ENCODE measurements around the gene REV3L.

REV3L gene

GRCh38 chr6:111277819-111278218 is 205.2 kb downstream of the REV3L start:
- H3K4me3 ChIP-seq (ENCODE audit: low read depth, low read length): no peak overlapping the region
- DNase-seq (ENCODE audit: low read depth): no peak
- TF ChIP-seq POLR2A (IDR thresholded peaks at IDR 0.05; ENCODE audit: extremely low read depth, insufficient read length) (no peak), CTCF (IDR thresholded peaks at IDR 0.05; ENCODE audit: low read depth, low read length) (no peak), MAX (IDR thresholded peaks at IDR 0.05; ENCODE audit: low read depth, low read length) (no peak), MYC (IDR thresholded peaks at IDR 0.05; ENCODE audit: low read depth, low read length) (no peak)

GRCh38 chr6:111276736-111277135 is 206.3 kb downstream of the REV3L start:
- no peak for DNase-seq (ENCODE audit: low read depth)
- no peak overlapping the region for H3K4me3 ChIP-seq (ENCODE audit: low read depth, low read length)
- no peak for TF ChIP-seq POLR2A (IDR thresholded peaks at IDR 0.05; ENCODE audit: extremely low read depth, insufficient read length)

- TF ChIP-seq CTCF (IDR thresholded peaks at IDR 0.05; ENCODE audit: low read depth, low read length) (no peak), MAX (IDR thresholded peaks at IDR 0.05; ENCODE audit: low read depth, low read length) (no peak), MYC (IDR thresholded peaks at IDR 0.05; ENCODE audit: low read depth, low read length) (no peak), POLR2A (IDR thresholded peaks at IDR 0.05; ENCODE audit: extremely low read depth, insufficient read length) (no peak)
- no peak overlapping the region for H3K4me3 ChIP-seq (ENCODE audit: low read depth, low read length)
- DNase-seq (ENCODE audit: low read depth): no peak
These were observed 206.7 kb downstream of the REV3L start for GRCh38 chr6:111276335-111276734.

- no peak overlapping the region for H3K4me3 ChIP-seq (ENCODE audit: low read depth, low read length)
- TF ChIP-seq MYC (IDR thresholded peaks at IDR 0.05; ENCODE audit: low read depth, low read length): no peak
- TF ChIP-seq POLR2A (IDR thresholded peaks at IDR 0.05; ENCODE audit: extremely low read depth, insufficient read length): no peak
- no peak for TF ChIP-seq MAX (IDR thresholded peaks at IDR 0.05; ENCODE audit: low read depth, low read length)
- TF ChIP-seq CTCF (IDR thresholded peaks at IDR 0.05; ENCODE audit: low read depth, low read length): no peak
- no peak for DNase-seq (ENCODE audit: low read depth)
These were observed 208.3 kb downstream of the REV3L start for GRCh38 chr6:111274593-111275217.

GRCh38 chr6:111270121-111270520 is 212.9 kb downstream of the REV3L start:
- TF ChIP-seq CTCF (IDR thresholded peaks at IDR 0.05; ENCODE audit: low read depth, low read length) (no peak), MYC (IDR thresholded peaks at IDR 0.05; ENCODE audit: low read depth, low read length) (no peak), POLR2A (IDR thresholded peaks at IDR 0.05; ENCODE audit: extremely low read depth, insufficient read length) (no peak), MAX (IDR thresholded peaks at IDR 0.05; ENCODE audit: low read depth, low read length) (no peak)
- no peak for DNase-seq (ENCODE audit: low read depth)
- H3K4me3 ChIP-seq (ENCODE audit: low read depth, low read length): no peak overlapping the region

GRCh38 chr6:111269401-111269970 is 213.5 kb downstream of the REV3L start:
- no peak for TF ChIP-seq MAX (IDR thresholded peaks at IDR 0.05; ENCODE audit: low read depth, low read length)
- no peak for TF ChIP-seq POLR2A (IDR thresholded peaks at IDR 0.05; ENCODE audit: extremely low read depth, insufficient read length)
- no peak for TF ChIP-seq MYC (IDR thresholded peaks at IDR 0.05; ENCODE audit: low read depth, low read length)
- no peak for TF ChIP-seq CTCF (IDR thresholded peaks at IDR 0.05; ENCODE audit: low read depth, low read length)
- DNase-seq (ENCODE audit: low read depth): no peak
- no peak overlapping the region for H3K4me3 ChIP-seq (ENCODE audit: low read depth, low read length)
